Gastrocnemius medialis (tissue), 4 donors: ENCODE measurements around the gene ZNF397.

Experiments used
- POLR2A ChIP-seq, 2 donors: fragments of 450-650 bp; IDR thresholded peaks; one replicate each; pipeline ENCODE4 v1.6.1; 2017; ENCODE audit warnings: antibody characterized with exemption in 2 of 2, mild to moderate bottlenecking in 2 of 2, moderate library complexity in 2 of 2
- TF ChIP-seq, protein P1 (sequence below), 5 experiments: fragments of 450-650 bp in 3 of 5; fragments of 200-600 bp in 2 of 5; sonication (generic) in 2 of 5; IDR thresholded peaks in 4 of 5; conservative IDR thresholded peaks in 1 of 5; 1 replicate in 4 of 5; 2 replicates in 1 of 5; pipeline ENCODE4 v1.5.1; 2016 to 2019; ENCODE audit warnings: antibody characterized with exemption in 5 of 5, mild to moderate bottlenecking in 3 of 5, moderate library complexity in 3 of 5

DNA sequence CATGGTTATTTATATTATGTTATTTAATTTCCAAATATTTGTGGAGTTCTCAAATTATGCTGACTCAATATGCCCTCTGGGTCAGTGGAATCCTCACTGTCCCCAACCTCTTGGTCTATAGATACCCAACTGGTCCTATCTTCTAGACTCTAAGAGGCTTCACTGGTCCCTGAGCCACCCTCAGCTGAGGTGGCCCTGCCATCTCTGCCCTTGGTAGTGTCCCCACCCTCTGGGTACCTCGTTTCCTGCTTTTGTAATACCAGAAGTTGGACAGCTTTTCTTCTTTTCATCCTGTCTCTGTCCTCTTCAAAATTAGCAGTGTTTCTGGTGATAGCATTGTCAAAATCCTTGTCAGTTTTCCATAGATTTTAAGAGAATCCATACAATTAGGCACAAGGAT is 37.3 kb downstream of the ZNF397 start:
- TF ChIP-seq, protein P1, sequence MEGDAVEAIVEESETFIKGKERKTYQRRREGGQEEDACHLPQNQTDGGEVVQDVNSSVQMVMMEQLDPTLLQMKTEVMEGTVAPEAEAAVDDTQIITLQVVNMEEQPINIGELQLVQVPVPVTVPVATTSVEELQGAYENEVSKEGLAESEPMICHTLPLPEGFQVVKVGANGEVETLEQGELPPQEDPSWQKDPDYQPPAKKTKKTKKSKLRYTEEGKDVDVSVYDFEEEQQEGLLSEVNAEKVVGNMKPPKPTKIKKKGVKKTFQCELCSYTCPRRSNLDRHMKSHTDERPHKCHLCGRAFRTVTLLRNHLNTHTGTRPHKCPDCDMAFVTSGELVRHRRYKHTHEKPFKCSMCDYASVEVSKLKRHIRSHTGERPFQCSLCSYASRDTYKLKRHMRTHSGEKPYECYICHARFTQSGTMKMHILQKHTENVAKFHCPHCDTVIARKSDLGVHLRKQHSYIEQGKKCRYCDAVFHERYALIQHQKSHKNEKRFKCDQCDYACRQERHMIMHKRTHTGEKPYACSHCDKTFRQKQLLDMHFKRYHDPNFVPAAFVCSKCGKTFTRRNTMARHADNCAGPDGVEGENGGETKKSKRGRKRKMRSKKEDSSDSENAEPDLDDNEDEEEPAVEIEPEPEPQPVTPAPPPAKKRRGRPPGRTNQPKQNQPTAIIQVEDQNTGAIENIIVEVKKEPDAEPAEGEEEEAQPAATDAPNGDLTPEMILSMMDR (IDR thresholded peaks at IDR 0.05 in 4 of 5, conservative IDR thresholded peaks at IDR 0.05 in 1 of 5): no peak
- TF ChIP-seq POLR2A (IDR thresholded peaks at IDR 0.05): no peak
